ENCODE measurements around the gene BARHL2.

BARHL2 gene

GRCh38 chr1:90710579-90711536, 6.2 kb downstream of the BARHL2 start:
- DNase-seq (ENCODE audit: low read depth in 2 of 2) = no peak

- DNase-seq (ENCODE audit: low read depth in 2 of 2) = no peak
These were observed 7.6 kb downstream of the BARHL2 start for GRCh38 chr1:90709535-90709934.

- DNase-seq (ENCODE audit: low read depth in 2 of 2) = no peak
These were observed 8.3 kb downstream of the BARHL2 start for GRCh38 chr1:90708826-90709225.

- DNase-seq (ENCODE audit: low read depth in 2 of 2) = no peak
These were observed 8.8 kb downstream of the BARHL2 start for GRCh38 chr1:90708236-90708786.

DNA sequence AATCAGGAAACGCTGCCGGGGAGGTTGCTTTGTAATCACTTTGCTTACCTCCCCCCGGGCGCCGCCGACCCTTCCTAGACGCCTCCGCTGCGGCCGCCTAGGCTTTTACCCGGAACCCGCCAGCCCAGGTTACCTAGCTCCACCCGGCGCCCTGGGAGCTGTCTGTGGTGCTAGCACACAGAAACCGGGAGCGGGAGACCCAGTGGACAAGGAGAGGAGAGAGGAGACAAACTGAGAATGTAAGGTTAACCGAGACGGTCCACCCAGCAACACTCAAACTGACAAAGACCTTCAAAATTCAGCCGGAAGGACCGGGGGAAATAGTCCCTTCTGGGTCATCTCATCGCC, 9.8 kb downstream of the BARHL2 start:
- DNase-seq (ENCODE audit: low read depth in 2 of 2) = no peak

GRCh38 chr1:90706437-90707362, 10.4 kb downstream of the BARHL2 start:
- no peak for DNase-seq (ENCODE audit: low read depth in 2 of 2)

- no peak for DNase-seq (ENCODE audit: low read depth in 2 of 2)
These were observed 11.1 kb downstream of the BARHL2 start for GRCh38 chr1:90705956-90706355.

DNA sequence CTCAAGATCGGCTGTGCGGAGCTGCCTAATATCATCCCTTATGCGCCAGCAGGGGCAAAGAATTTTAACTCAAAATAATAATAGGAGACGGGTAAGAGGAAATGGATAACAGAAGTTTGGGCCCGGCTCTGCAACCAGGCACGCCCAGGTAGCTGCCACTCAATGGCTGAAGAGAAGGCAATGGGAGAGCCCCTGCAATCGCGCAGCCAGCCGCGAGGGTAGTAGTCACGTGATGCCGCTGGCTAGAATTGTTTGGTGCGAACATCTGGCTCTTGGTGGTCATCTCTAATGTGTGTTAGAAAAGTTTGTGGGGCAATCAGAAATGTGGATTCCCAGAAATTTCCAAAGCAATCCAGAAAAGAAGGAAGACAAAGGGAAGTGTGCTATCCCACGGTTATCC, 12.3 kb downstream of the BARHL2 start:
- no peak for DNase-seq (ENCODE audit: low read depth in 2 of 2)

DNA sequence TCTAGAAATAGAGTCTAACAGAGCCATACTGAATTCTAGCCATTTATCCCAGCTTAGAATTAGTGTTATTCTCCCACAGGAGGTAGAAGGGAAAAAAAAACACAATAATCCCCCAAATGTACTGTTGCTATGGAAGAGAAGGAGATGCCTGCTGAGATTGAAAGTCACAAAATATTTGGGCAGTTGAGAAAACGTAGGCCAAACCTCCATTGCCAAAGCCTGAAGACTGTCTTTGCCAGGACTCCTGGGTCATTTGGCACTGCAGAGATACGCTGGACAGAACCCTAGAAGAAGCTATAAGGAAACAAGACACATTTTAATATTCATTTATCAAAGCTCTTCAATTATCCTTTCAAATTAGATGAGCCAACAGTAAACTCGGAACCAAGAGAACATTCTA, 22.3 kb downstream of the BARHL2 start:
- DNase-seq (ENCODE audit: low read depth in 2 of 2) = no peak

GRCh38 chr1:90687747-90688146, 29.4 kb downstream of the BARHL2 start:
- DNase-seq (ENCODE audit: low read depth in 2 of 2) = no peak

DNA sequence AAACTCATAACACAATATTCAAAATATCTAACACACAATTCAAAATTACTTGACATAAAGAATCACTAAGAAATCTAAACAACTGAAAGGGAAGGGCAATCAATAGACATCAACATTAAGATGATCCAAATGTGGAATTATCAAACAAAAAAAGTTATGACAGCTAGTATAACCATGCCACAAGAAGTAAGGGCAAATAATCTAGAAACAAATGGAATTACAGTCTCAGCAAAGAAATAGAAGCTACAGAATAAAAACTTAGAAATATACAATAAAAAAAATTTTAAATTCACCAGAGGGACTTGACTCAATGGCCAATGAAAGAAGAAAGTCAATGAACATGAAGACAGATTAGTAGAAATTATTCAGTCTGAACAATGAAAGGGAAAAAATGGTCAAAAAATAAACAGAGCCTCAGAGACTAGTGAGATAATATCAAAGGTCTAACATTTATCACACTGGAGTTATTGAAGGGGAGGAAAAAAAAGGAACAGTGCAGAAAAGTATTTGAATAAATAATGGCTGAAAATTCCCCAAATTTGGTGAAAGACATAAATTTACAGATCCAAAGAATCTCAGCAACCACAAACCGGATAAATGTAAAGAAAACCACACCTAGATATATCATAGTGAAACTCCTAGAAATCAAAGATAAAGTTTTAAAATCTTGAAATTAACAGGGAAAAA, 41.8 kb downstream of the BARHL2 start:
- DNase-seq (ENCODE audit: low read depth in 2 of 2) = no peak

DNA sequence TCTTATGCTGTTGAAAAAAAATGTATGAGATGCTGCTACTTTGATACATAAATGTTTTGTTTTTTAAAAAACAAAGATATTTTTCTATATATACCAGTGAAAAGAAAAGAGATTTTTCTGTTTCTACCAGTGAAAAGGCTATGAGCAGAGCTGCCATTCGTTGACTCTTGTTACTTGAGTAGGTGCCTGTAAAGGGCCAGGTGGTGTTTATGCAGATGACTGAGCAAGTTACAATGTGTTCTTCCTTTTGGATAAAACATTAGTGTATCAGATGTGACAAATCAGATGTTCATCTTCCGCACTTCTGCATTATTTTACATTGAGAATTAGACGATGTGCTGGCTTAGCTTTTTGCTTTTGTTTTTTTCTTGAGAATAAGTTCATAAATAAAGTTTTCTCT, 45.4 kb downstream of the BARHL2 start:
- no peak for DNase-seq (ENCODE audit: low read depth in 2 of 2)

DNA sequence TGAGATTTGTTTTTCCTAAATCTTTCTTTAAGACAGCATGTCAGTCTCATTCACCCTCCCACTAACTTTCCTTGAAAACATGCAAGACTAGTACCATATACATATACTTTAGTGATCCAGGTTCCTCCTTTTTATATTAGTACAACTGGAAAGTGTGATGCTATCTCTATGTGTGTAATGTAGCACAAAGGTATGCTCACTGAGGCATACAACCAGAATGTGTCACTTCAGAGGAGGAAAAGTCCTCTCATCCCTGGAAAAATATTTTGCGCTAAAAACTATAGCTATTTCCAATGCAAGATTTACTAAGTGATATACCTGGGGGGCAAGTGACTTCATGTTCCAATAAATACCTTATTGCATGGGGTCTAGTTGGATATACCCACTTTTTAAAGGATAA, 45.9 kb downstream of the BARHL2 start:
- DNase-seq (ENCODE audit: low read depth in 2 of 2) = no peak

All from stimulated activated CD8-positive, alpha-beta memory T cell treated with anti-CD3 and anti-CD28 coated beads, Interleukin-7, amount 100 ng/mL, for 1 hour (primary cell).